Neural cell (in vitro differentiated cells): ENCODE measurements around the gene C1orf226.

Experiments used
- EP300 ChIP-seq: fragments of 450-650 bp; conservative IDR thresholded peaks from 2 replicates; pipeline ENCODE4 v1.6.1; 2014; ENCODE audit warnings: antibody characterized with exemption, mild to moderate bottlenecking, moderate library complexity; ENCODE audit not compliant: poor library complexity, severe bottlenecking
- EZH2 ChIP-seq: fragments of 200-600, 300-800 bp; shearing (Covaris generic), sonication (generic); IDR thresholded peaks from 2 replicates; pipeline ENCODE4 v1.6.1; 2014; ENCODE audit warnings: antibody characterized with exemption, low read length, borderline replicate concordance, mild to moderate bottlenecking; ENCODE audit not compliant: insufficient read depth, poor library complexity, severe bottlenecking
- MXI1 ChIP-seq: fragments of 450-650 bp; conservative IDR thresholded peaks from 2 replicates; pipeline ENCODE4 v1.6.1; 2014; ENCODE audit warnings: antibody characterized with exemption, mild to moderate bottlenecking; ENCODE audit not compliant: poor library complexity, severe bottlenecking
- POLR2AphosphoS5 ChIP-seq: IDR thresholded peaks from 2 replicates; pipeline ENCODE4 v1.6.1; 2012
- RAD21 ChIP-seq: fragments of 450-650 bp; conservative IDR thresholded peaks from 2 replicates; pipeline ENCODE4 v1.6.1; 2014; ENCODE audit warnings: antibody characterized with exemption, mild to moderate bottlenecking, moderate library complexity
- TF ChIP-seq, protein P1 (sequence below): fragments of 450-650 bp; IDR thresholded peaks from 2 replicates; pipeline ENCODE4 v1.5.1; 2014; ENCODE audit warnings: antibody characterized with exemption, mild to moderate bottlenecking, moderate library complexity; ENCODE audit not compliant: poor library complexity, severe bottlenecking
- TF ChIP-seq, protein P2 (sequence below): IDR thresholded peaks from 2 replicates; pipeline ENCODE4 v1.6.1; 2012; ENCODE audit warnings: borderline replicate concordance

DNA sequence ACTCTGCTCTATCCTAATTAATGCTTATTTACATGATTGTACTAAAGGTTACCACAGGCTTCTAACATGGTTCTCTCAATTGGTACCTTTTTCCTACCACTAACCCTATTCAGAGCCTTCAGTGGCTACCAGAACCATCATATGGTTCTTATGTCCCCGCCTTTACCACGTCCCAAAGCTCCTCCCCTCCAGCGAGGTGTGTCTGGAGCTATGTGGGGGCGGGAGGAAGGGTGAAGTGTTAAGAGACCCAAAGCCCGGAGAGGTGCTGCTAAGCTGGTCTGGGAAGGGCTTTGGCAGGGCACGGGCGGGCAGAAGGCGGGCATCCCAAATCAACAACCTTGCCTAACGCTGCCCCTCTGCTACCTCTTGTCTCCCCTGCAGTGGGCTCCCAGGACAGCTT, 14.9 kb upstream of the C1orf226 start:
- TF ChIP-seq EZH2 (no peak), POLR2AphosphoS5 (no peak), MXI1 (no peak), EP300 (no peak), RAD21 (no peak)
- TF ChIP-seq, protein P1, sequence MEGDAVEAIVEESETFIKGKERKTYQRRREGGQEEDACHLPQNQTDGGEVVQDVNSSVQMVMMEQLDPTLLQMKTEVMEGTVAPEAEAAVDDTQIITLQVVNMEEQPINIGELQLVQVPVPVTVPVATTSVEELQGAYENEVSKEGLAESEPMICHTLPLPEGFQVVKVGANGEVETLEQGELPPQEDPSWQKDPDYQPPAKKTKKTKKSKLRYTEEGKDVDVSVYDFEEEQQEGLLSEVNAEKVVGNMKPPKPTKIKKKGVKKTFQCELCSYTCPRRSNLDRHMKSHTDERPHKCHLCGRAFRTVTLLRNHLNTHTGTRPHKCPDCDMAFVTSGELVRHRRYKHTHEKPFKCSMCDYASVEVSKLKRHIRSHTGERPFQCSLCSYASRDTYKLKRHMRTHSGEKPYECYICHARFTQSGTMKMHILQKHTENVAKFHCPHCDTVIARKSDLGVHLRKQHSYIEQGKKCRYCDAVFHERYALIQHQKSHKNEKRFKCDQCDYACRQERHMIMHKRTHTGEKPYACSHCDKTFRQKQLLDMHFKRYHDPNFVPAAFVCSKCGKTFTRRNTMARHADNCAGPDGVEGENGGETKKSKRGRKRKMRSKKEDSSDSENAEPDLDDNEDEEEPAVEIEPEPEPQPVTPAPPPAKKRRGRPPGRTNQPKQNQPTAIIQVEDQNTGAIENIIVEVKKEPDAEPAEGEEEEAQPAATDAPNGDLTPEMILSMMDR, result no peak
- TF ChIP-seq, protein P2, sequence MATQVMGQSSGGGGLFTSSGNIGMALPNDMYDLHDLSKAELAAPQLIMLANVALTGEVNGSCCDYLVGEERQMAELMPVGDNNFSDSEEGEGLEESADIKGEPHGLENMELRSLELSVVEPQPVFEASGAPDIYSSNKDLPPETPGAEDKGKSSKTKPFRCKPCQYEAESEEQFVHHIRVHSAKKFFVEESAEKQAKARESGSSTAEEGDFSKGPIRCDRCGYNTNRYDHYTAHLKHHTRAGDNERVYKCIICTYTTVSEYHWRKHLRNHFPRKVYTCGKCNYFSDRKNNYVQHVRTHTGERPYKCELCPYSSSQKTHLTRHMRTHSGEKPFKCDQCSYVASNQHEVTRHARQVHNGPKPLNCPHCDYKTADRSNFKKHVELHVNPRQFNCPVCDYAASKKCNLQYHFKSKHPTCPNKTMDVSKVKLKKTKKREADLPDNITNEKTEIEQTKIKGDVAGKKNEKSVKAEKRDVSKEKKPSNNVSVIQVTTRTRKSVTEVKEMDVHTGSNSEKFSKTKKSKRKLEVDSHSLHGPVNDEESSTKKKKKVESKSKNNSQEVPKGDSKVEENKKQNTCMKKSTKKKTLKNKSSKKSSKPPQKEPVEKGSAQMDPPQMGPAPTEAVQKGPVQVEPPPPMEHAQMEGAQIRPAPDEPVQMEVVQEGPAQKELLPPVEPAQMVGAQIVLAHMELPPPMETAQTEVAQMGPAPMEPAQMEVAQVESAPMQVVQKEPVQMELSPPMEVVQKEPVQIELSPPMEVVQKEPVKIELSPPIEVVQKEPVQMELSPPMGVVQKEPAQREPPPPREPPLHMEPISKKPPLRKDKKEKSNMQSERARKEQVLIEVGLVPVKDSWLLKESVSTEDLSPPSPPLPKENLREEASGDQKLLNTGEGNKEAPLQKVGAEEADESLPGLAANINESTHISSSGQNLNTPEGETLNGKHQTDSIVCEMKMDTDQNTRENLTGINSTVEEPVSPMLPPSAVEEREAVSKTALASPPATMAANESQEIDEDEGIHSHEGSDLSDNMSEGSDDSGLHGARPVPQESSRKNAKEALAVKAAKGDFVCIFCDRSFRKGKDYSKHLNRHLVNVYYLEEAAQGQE, result no peak
